H1 (cell line): ENCODE data around the gene MRPL32. TPM values are rescaled to one million over a fixed set of nuclear protein-coding genes. Genes with fewer than 3 reads are reported as not detected.

Experiments
- CTCF ChIA-PET: fragments of 300-600 bp; sonication (Branson Sonifier 250); formaldehyde crosslinking; loops from one replicate; lab custom pipeline; 2021; ENCODE audit not compliant: partially characterized antibody; lab: Charles Lee
- POLR2A ChIA-PET: fragments of 300-600 bp; sonication (Branson Sonifier 250); formaldehyde crosslinking; loops from one replicate; lab custom pipeline; 2021; ENCODE audit warnings: inconsistent platforms; ENCODE audit not compliant: partially characterized antibody; lab: Charles Lee
- DNase-seq, 2 experiments: peaks; one replicate each; pipeline versions ENCODE4 v3.0.0 to v3.0.0-alpha.2; 2010 to 2022; ENCODE audit warnings: low spot score in 2 of 2, low read depth in 1 of 2, mixed read lengths in 1 of 2
- FAIRE-seq: peaks from 2 replicates; lab custom pipeline; 2011; peaks lifted over from hg19 to GRCh38; lab: Jason Lieb, UNC
- H2AFZ ChIP-seq: 2 replicates; pipeline ENCODE4 v1.8.1; 2012; ENCODE audit warnings: low read length, inconsistent platforms
- H2AK5ac ChIP-seq: 2 replicates; pipeline ENCODE4 v1.6.1; 2013; ENCODE audit warnings: low read depth, low read length
- H2BK120ac ChIP-seq: replicated peaks from 2 replicates; pipeline ENCODE3; 2013; ENCODE audit warnings: low read depth, low read length, inconsistent platforms
- H2BK12ac ChIP-seq: 2 replicates; pipeline ENCODE4 v1.6.1; 2013; ENCODE audit warnings: low read depth, low read length
- H2BK15ac ChIP-seq: 2 replicates; pipeline ENCODE4 v1.6.1; 2013; ENCODE audit warnings: low read length
- H2BK20ac ChIP-seq: 2 replicates; pipeline ENCODE4 v1.6.1; 2013; ENCODE audit warnings: low read length
- H2BK5ac ChIP-seq: 2 replicates; pipeline ENCODE4 v1.6.1; 2013; ENCODE audit warnings: low read depth, low read length
- H3K14ac ChIP-seq: 2 replicates; pipeline ENCODE4 v1.6.1; 2013; ENCODE audit warnings: inconsistent platforms; ENCODE audit not compliant: insufficient read length
- H3K18ac ChIP-seq: 2 replicates; pipeline ENCODE4 v1.6.1; 2013; ENCODE audit warnings: low read length; ENCODE audit errors: extremely low read depth
- H3K23ac ChIP-seq: 2 replicates; pipeline ENCODE4 v1.6.1; 2013; ENCODE audit warnings: inconsistent platforms; ENCODE audit not compliant: insufficient read length
- H3K23me2 ChIP-seq: 2 replicates; pipeline ENCODE4 v1.6.1; 2013; ENCODE audit warnings: low read depth, low read length
- H3K27ac ChIP-seq: 2 replicates; pipeline ENCODE4 v1.6.1; 2011; ENCODE audit warnings: low read depth, low read length, inconsistent platforms
- H3K27me3 ChIP-seq, 4 experiments: replicated peaks in 1 of 4; 1 replicate in 1 of 4; 2 replicates in 3 of 4; pipeline versions ENCODE4 v1.6.1 to v1.8.1; 2011 to 2013; ENCODE audit warnings: low read length in 3 of 4, mild to moderate bottlenecking in 3 of 4, inconsistent platforms in 2 of 4, mixed read lengths in 2 of 4, moderate library complexity in 1 of 4; ENCODE audit not compliant: control insufficient read depth in 3 of 4, insufficient read depth in 3 of 4; ENCODE audit errors: extremely low read depth in 1 of 4
- H3K36me3 ChIP-seq, 4 experiments: 2 replicates each; pipeline versions ENCODE4 v1.6.1 to v1.8.1; 2011 to 2013; ENCODE audit warnings: mild to moderate bottlenecking in 4 of 4, low read length in 3 of 4, moderate library complexity in 2 of 4, control low read depth in 1 of 4, inconsistent platforms in 1 of 4; ENCODE audit not compliant: insufficient read depth in 4 of 4, control insufficient read depth in 2 of 4
- H3K4ac ChIP-seq: replicated peaks from 2 replicates; pipeline ENCODE3; 2013; ENCODE audit warnings: low read length, low read depth, mixed read lengths, inconsistent platforms; ENCODE audit not compliant: insufficient read length
- H3K4me1 ChIP-seq, 4 experiments: replicated peaks in 1 of 4; 1 replicate in 1 of 4; 2 replicates in 3 of 4; pipeline versions ENCODE4 v1.6.1 to v1.8.1; 2011 to 2013; ENCODE audit warnings: low read length in 3 of 4, inconsistent platforms in 2 of 4, mixed read lengths in 1 of 4; ENCODE audit not compliant: insufficient read depth in 4 of 4, control insufficient read depth in 3 of 4
- H3K4me2 ChIP-seq, 2 experiments: 2 replicates each; pipeline versions ENCODE4 v1.6.1 to v1.8.1; 2011 to 2013; ENCODE audit warnings: low read depth in 2 of 2, low read length in 2 of 2, control low read depth in 1 of 2, inconsistent platforms in 1 of 2, mild to moderate bottlenecking in 1 of 2; ENCODE audit not compliant: insufficient read depth in 1 of 2
- H3K4me3 ChIP-seq, 4 experiments: fragments of 200-600, 300-600 bp in 1 of 4; sonication (generic), shearing (Covaris generic), sonication (Bioruptor Twin) in 1 of 4; 2 replicates each; pipeline versions ENCODE4 v1.5.1 to v1.8.1; 2011 to 2016; ENCODE audit warnings: low read length in 4 of 4, low read depth in 3 of 4, control low read depth in 2 of 4, inconsistent platforms in 2 of 4, mild to moderate bottlenecking in 2 of 4, mixed read lengths in 1 of 4, moderate library complexity in 1 of 4; ENCODE audit not compliant: insufficient read depth in 2 of 4; ENCODE audit errors: extremely low read depth in 1 of 4
- H3K56ac ChIP-seq: replicated peaks from 2 replicates; pipeline ENCODE3; 2013; ENCODE audit warnings: low read depth, mild to moderate bottlenecking, mixed read lengths, low read length, inconsistent platforms; ENCODE audit not compliant: insufficient read length
- H3K79me1 ChIP-seq: 2 replicates; pipeline ENCODE4 v1.6.1; 2013; ENCODE audit warnings: low read depth, low read length, control low read depth
- H3K79me2 ChIP-seq, 2 experiments: 2 replicates each; pipeline versions ENCODE4 v1.6.1 to v1.8.1; 2012 to 2013; ENCODE audit warnings: low read length in 2 of 2, mild to moderate bottlenecking in 2 of 2, inconsistent platforms in 1 of 2; ENCODE audit not compliant: insufficient read depth in 2 of 2, control insufficient read depth in 1 of 2
- H3K9ac ChIP-seq, 4 experiments: replicated peaks in 1 of 4; 1 replicate in 1 of 4; 2 replicates in 3 of 4; pipeline versions ENCODE4 v1.6.1 to v1.8.1; 2011 to 2013; ENCODE audit warnings: low read depth in 3 of 4, low read length in 3 of 4, control low read depth in 2 of 4, mild to moderate bottlenecking in 2 of 4, moderate library complexity in 2 of 4, inconsistent platforms in 1 of 4; ENCODE audit errors: extremely low read depth in 1 of 4
- H3K9me3 ChIP-seq, 2 experiments: 2 replicates each; pipeline versions ENCODE4 v1.6.1 to v1.8.1; 2012 to 2013; ENCODE audit warnings: mild to moderate bottlenecking in 2 of 2, moderate library complexity in 2 of 2, control low read depth in 1 of 2, inconsistent platforms in 1 of 2, low read depth in 1 of 2, low read length in 1 of 2, mixed read lengths in 1 of 2; ENCODE audit not compliant: insufficient read depth in 2 of 2
- H4K20me1 ChIP-seq, 2 experiments: replicated peaks in 1 of 2; 2 replicates each; pipeline versions ENCODE3 to v1.8.1; 2011 to 2013; ENCODE audit warnings: inconsistent platforms in 2 of 2, low read length in 2 of 2, mild to moderate bottlenecking in 1 of 2; ENCODE audit not compliant: insufficient read depth in 2 of 2, control insufficient read depth in 1 of 2
- H4K5ac ChIP-seq: 2 replicates; pipeline ENCODE4 v1.6.1; 2013; ENCODE audit warnings: low read length, low read depth, mixed read lengths, inconsistent platforms; ENCODE audit not compliant: insufficient read length
- H4K8ac ChIP-seq: 2 replicates; pipeline ENCODE4 v1.8.0; 2013; ENCODE audit warnings: mild to moderate bottlenecking, moderate library complexity, low read length, inconsistent platforms; ENCODE audit not compliant: insufficient read depth; ENCODE audit errors: extremely low read depth
- H4K91ac ChIP-seq: replicated peaks from 2 replicates; pipeline ENCODE3; 2013; ENCODE audit warnings: low read length, mixed read lengths, inconsistent platforms; ENCODE audit not compliant: insufficient read length
- WGBS, 2 experiments: shearing (Covaris generic) in 1 of 2; methylation state at CpG; one replicate each; pipeline versions ENCODE4 v1.1.6 to v1.1.7; 2013 to 2015; ENCODE audit warnings: low lambda C conversion rate in 2 of 2, mixed read lengths in 2 of 2, inconsistent platforms in 1 of 2, low coverage in 1 of 2, missing lambda C conversion rate in 1 of 2; ENCODE audit not compliant: insufficient replicate concordance in 2 of 2, insufficient coverage in 1 of 2, insufficient read length in 1 of 2; ENCODE audit errors: extremely low coverage in 1 of 2, missing lambda C conversion rate in 1 of 2; 5-methylcytosine and 5-hydroxymethylcytosine counted together
- polyA plus RNA-seq, 7 experiments: library from polyadenylated mRNA; depleted of rRNA in 3 of 7; stranded (reverse) in 5 of 7; unstranded in 2 of 7; fragments of >200 nt in 5 of 7; fragments of 200-250 nt in 2 of 7; gene quantifications; 1 replicate in 5 of 7; 2 replicates in 1 of 7; 4 replicates in 1 of 7; pipeline versions ENCODE4 v1.2.1 to v1.2.3, GENCODE V29; 2011 to 2013; ENCODE audit warnings: missing spikeins in 2 of 7, mixed read lengths in 2 of 7
- total RNA-seq: library from RNA; stranded (reverse); fragmentation: NEBNext Ultra II Directional; extraction: Animal tissue kit (Norgen Biotek cat#: 25700); gene quantifications from 2 replicates; pipeline ENCODE4 v1.2.1, GENCODE V29; 2021

The MRPL32 gene
- total and polyA plus RNA-seq, 2 of the 8 experiments (the other 6 are each of a cell fraction or from before 2014, with no cell fraction given): 50.9 to 97.2 TPM

DNA sequence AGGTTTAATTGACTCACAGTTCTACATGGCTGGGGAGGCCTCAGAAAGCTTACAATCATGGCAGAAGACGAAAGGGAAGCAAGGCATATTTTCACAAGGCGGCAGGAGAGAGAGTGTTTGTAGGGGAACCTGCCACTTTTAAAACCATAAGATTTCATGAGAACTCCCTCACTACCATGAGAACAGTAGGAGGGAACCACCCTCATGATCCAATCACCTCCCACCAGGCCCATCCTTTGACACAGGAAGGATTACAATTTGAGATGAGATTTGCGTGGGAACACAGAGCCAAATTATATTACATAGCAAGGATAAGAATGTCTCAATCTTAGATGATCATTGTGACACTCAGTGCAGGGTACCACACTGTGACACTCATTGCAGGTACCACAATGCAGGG, 44.2 kb downstream of the MRPL32 start:
- H3K56ac ChIP-seq: no peak overlapping the region
- H3K27me3 ChIP-seq: no peaks in the 10 kb centered on the region
- no peaks in the 10 kb centered on the region for H3K79me1 ChIP-seq
- H3K27ac ChIP-seq: no peak overlapping the region
- H3K4ac ChIP-seq: no peak overlapping the region
- H3K36me3 ChIP-seq: no peaks in the 10 kb centered on the region
- DNase-seq (no peak), FAIRE-seq (no peak)
- no peaks in the 10 kb centered on the region for H3K79me2 ChIP-seq
- no peak overlapping the region for H3K4me3 ChIP-seq
- H2AK5ac ChIP-seq: no peak overlapping the region
- H3K18ac ChIP-seq: no peak overlapping the region
- H2BK120ac ChIP-seq: no peak overlapping the region
- no peaks in the 10 kb centered on the region for H4K20me1 ChIP-seq
- H2BK20ac ChIP-seq: no peak overlapping the region
- H4K5ac ChIP-seq: no peak overlapping the region
- no peaks in the 10 kb centered on the region for H3K9me3 ChIP-seq
- no peak overlapping the region for H3K4me2 ChIP-seq
- CTCF ChIA-PET: interaction anchor here (0.8 kb wide), 1 partner anchor 133 kb away, joined by 3 read pairs; no protein-coding TSS in a partner anchor
- no peak overlapping the region for H2AFZ ChIP-seq
- H4K91ac ChIP-seq: no peak overlapping the region
- POLR2A ChIA-PET: no interaction called here
- no peak overlapping the region for H4K8ac ChIP-seq
- H3K9ac ChIP-seq: no peak overlapping the region
- H2BK15ac ChIP-seq: no peak overlapping the region
- H3K4me1 ChIP-seq: no peaks in the 10 kb centered on the region
- H3K23ac ChIP-seq: no peak overlapping the region
- H2BK5ac ChIP-seq: no peak overlapping the region
- H3K14ac ChIP-seq: no peak overlapping the region
- WGBS, 2 experiments: 87% methylated on average over 3 of the region's 3 CpGs; no CpG with 5 or more reads in 1 of the 2 experiments
- H2BK12ac ChIP-seq: no peak overlapping the region
- no peaks in the 10 kb centered on the region for H3K23me2 ChIP-seq
